Stimulated activated CD8-positive, alpha-beta memory T cell treated with anti-CD3 and anti-CD28 coated beads, Interleukin-15, amount 100 ng/mL, for 48 hours (primary cell): ENCODE results near the gene CCT6B.
"Not testable (repeated sequence)": the region's sequence is repeated elsewhere in the genome, so short reads cannot be mapped to it uniquely, and the experiment has no call there.

ENCODE experiments used
- DNase-seq, 2 donors: peaks; one replicate each; pipeline ENCODE4 v3.0.0-alpha.2; 2020; ENCODE audit warnings: low read depth in 2 of 2

Gene CCT6B

DNA sequence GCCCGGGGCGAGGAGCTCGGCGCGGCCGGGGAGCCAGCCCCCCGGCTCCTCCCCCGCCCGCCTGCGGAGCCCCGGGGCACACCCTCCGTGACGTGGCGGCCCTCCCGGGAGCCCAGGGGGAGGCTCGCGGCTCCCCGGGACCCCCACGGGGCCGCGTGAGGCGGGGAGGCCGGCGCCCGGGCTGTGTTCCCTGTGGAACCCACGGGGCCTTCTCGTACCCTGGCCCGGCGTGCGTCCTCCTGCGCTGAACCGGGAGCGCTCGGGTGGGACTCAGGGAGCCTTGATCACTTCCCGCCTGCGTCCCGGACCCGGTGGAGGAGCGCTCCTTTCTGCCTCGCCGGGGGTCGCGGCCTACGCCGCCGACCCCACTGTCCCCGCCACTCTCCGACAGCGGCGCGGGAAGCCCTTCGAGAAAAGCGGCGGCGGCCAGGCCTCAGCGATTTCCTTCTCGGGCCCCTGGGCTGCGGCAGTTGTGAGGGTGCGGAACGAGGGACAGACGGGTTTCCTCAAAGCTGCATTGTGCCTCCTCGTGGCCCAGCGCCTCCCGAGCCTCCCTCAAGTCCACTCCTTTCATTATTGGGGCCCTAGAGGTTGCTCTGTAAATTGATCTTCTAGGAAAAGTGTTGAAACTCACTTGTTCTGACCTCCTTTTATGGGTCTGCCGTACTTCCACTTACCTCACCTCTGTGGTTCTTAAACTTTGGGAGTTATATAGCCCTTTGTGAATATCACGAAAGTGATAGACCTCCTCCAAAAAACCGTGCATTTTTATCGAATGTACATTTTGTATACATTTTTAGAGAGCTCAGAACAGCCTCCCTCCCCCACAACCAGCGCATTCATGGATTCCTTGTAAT is 19.6 kb upstream of the CCT6B start:
- DNase-seq, result peak; percentile 60 to 65

DNA sequence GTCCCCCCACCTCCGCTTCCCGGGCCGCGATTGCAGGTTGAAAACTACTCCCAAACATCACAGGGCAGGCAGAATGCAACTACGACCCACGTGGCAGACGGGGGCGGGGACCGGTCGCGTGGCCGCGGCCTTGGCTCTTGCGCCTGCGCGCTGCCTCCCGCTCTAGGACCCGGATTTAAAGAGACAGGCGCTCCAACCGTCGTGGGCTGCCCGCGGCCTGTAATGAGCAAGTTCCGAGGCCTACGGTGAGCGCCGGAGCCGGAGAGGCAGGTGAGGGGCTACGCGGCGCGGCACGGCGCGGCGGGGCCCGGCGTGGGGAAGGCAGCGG is 19.1 kb upstream of the CCT6B start, which contains the start of gene LIG3:
Gene LIG3, plus strand, starts transcription at position 160 of the 328 bp plus-strand sequence. CDS start 2,494 bp downstream, outside the sequence.
- peak; percentile 92 for DNase-seq

DNA sequence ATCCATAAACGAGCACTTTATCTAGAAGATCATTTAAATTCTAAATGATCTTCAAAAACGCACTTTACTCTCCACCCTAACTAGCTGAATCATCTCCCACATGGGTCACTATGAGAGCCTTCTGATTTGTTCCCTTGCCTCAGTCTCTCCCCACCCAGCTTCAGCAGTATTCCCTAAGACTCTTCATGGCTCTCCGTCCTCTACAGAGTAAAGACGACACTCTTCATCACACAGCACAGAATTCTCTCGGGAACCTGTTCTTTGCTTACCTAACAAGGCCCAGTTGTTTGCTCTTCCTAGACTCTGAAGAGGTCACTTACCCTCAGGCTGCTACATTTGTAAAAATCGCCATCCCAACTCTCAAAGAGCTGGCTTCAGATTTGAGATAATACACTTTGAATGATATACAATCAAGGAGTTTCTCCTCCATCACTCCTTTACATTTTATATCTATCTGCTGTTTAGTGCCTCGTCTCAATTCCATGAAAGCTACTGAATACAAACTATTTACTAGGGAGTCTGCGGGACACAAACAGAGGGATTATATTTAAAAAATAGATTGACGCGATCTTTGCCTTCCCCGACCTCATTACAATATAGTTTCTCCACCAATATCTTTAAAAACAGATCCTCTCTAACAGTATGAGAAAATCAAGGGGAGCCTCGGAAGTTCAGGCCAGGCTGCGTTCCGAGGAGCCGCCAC is 18.5 kb upstream of the CCT6B start:
- DNase-seq, result no peak

DNA sequence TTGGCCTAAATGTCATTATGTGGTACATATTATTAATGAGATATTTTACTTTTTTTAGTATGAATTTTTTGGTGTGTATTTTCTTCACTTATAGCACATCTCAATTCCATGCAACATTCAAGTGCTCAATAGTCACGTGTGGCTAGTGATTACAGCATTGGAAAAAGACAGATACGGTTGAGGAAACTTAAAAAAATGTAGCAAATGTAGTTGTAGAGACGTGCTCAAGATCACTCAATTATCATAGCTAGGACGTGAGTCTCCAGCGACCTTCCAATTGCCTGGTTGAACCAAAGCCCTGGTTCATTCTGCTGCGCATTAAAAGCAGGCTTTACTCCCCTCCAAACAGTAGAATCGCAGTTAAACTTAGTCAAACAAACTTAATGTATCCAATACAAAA is 17.9 kb upstream of the CCT6B start:
- no peak for DNase-seq

DNA sequence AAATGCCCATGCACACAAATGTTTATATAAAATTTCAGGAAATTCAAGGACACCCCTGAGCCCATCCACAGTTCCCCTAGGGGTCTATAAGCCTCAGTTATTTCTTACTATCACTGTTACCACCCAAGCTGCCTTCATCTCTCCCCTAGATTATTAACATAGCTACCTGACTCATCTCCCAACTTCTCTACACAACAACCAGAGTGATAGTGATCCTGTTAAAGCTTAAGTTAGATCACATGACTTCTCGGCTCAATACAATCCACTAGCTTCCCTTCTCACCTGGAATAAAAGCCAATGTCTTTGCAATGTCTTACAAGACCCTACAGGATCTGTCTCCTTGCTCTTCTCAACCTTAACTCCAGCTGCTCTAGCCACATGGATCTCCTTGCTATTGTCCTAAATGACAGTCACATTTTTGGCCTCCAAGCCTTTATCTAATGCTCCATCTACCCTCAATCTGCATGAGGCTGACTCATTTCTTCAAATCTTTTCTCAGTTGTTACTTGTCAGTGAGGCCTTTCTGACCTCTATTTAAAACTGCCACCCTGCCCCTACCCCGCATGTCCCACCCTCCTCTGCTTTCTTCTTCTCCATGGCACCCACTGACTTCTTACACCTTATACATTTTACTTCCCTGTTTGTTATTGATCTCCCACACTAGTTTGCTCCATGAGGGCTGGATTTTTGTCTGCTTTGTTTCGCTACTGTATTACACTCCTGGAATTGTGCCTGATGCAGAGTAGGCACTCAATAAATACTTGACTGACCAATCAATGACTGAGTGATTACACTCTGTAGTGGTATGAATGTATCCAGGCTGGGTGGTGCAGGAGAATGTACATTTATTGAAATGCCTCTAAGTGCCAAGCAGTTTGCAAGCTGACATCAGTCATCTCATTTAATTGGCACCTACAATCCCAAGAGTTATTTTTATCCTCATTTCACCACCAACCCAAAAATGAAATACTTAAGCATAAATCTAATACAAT is 13.8 kb upstream of the CCT6B start:
- DNase-seq, result no peak

DNA sequence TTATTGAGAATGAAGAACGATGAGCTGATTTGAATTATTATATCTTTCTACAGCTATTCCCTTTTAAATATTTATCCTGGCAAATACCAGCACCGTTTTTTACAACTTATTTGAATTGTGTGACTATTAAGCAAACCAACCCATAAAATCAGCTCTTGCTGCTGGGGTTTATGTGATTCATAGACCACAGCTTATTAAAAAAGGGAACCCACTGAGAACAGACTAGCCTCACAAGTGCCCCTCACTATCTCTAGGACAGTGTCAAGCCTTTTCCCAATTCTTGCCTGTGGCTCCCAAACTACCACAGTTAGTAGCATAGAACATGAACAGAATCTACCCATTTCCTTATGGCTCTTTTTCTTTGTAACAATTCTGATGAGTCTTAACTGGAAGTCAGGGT is 12.9 kb upstream of the CCT6B start:
- DNase-seq, result no peak

DNA sequence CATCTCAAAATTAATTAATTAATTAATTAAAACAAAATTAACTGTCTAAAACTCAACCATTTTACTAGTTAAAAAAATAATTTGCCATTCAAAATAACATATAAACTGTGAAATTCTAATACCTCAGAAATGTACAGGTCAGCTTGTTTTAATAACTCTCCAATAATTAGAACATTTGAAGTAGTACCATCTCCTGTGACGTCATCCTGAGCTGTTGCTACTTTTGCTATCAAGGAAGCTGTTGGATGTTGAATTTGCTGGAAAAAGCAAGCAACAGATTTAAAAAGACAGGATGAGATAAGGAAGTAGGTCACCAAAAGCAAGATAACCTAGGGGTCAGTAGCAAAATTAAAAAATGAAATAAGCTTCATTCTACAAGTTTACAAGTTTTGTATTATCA is 2.8 kb downstream of the CCT6B start:
- no peak for DNase-seq

DNA sequence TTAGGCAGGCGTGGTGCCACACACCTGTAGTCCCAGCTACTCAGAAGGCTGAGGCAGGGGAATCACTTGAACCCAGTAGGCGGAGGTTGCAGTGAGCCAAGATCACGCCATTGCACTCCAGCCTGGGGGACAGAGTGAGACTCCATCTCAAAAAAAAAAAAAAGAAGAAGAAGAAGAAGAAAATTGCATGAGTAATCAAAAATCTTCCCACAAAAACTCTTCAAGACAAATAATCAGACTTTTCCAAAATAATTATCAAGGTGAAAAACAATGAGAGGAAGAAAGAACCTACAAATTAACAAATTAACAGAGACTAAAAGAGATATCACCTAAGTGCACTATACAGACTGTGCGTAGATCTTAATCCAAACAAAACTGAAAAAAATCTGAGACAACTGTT is 10.5 kb downstream of the CCT6B start:
- DNase-seq, result not testable (repeated sequence)

DNA sequence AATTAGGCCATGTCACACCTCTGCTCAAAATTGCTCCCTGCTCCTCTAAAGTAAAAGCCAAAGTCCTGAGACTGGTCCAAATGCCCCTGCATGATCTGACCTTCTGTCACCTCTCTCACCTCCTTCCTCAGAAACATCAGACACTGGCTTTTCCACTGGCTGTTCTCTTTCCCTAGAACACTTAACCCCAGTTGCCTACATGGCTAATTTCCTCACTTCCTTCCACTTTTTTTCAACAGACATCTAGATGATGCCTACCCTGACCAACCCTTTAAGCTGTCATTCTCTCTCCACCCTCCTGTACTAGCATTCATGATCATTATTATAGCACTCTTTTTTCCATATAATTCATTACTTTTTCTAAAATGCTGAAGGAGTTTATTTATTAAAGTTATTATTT is 31.0 kb downstream of the CCT6B start:
- no peak for DNase-seq

DNA sequence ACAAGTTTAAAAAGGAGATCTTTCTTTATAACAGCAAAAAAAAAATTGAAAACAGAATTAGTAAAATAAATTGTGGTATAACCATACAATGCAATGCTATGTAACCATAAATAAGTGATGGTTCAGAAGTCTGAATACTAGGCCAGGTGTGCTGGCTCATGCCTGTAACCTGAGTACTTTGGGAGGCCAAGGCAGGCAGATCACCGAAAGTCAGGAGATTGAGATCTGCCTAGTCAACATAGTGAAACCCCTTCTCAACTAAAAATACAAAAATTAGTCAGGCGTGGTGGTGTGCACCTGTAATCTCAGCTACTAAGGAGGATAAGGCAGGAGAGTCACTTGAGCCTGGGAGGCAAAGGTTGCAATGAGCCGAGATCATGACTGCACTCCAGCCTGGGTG is 34.6 kb downstream of the CCT6B start:
- no peak for DNase-seq

DNA sequence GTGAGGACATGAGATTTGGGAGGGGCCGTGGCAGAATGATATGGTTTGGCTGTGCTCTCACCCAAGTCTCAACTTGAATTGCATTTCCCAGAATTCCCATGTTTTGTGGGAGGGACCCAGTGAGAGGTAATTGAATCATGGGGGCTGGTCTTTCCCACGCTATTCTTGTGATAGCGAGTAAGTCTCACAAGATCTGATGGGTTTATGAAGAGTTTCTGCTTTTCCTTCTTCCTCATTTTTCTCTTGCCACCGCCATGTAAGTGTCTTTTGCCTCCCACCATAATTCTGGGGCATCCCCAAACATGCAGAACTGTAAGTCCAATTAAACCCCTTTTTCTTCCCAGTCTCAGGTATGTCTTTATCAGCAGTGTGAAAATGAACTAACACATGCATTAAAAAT is 40.6 kb downstream of the CCT6B start:
- DNase-seq, result no peak

DNA sequence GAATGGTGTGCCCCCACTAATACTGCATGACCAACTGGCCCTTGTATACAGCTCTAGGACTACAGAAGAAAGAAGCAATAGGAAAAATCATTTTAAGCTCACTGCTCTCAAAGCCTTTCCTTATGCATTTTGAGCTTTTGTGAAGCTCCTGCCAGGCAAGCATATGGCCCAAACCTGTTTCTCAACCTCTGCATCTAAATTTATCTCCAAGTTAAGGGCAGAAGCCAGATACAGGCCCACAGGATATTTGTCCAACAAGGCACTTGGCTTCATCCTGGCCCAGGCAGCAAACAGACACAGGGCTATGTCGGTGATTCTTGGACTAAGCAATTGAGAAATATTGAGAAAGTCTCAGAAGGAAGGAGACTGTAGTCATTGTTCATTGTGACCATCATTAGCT is 43.9 kb downstream of the CCT6B start:
- no peak for DNase-seq

DNA sequence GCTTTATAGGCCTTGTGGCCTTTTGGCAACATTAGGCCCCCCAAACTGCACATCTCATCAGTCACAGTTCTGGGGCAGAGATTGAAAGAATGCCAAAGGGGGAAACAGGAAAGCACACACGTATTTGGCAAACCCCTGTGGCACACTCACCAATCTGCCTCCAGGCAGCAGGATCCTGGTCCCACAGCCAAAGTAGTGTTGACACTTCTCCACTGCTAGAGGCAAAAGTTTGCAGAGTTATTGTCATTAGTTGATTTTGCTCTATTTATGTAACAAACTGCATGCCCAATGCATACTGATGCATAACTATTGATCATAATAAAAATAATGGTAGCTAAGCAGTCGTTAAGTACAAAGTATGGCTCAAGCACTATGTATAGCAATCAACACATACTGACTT is 45.1 kb downstream of the CCT6B start:
- DNase-seq, result no peak

DNA sequence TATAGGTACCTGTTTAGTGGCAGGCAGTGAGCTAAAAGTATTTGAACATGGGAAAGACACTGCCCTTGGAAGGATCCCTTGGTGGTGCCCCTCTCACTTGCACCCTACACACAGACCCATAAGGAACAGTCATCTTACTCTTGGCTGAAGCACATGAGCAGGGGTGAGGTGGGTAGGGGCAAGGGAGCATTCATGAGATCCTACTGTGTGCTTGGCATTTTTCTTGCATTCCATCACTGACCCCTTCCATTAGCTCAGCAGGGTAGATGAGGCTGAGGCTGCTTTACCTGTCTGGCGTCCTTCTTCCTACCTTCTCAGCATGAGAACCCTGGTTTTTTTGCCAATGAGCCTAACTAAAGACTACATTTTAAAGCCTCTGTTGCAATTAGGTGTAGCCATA is 48.3 kb downstream of the CCT6B start:
- DNase-seq, result no peak

DNA sequence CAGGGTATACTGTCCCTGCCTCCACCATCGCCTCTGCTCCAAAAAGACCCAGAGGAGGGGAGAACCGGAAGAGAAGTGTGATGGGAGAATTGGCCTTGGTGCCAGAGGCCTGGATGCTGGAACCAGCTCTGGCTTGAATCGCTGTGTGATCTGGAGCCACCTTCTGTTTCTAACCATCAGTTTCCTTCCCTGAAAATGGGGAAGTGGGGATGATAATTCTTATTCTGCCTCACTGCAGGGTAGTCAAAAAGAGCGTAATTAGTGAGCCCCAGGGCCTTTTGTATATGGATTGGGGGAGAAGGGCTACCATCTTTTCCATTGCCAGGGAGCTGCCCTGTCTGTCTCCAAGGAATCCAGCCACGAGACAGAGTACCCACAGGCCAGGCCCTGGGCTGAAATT is 52.2 kb downstream of the CCT6B start:
- no peak for DNase-seq

DNA sequence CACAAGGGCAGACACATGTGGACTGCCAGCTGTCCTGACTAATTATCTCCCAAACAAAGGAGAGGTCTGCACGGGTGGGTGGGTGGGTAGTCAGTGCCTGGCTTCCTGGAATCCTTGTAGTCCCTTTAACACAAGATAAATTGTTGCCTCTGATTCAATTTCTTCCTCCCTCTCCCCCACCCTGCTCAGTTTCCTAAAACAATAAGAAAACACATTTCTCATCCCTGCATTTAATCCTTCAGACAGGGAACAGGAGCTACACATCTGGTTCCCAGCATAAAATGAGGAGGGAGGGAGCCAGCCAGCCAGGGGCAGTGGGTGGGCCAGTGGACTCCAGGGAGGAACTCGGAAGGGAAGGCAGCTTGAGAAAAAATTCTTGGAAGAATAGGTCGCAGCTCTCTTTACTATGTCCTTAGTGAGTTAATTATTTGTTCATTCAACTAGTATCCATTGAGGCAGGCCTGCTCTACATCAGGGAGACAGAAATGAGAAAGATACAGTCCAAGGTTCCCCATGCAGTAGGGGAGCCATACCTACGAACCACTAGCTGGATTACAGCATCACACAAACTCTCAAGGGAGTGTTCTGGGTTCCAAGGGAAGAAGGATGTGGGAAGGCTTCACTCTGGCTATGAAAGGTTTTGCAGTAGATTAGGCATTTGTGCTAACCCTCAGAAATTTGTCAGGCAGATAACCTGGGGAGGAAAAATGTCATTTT is 58.3 kb downstream of the CCT6B start:
- DNase-seq, result no peak

DNA sequence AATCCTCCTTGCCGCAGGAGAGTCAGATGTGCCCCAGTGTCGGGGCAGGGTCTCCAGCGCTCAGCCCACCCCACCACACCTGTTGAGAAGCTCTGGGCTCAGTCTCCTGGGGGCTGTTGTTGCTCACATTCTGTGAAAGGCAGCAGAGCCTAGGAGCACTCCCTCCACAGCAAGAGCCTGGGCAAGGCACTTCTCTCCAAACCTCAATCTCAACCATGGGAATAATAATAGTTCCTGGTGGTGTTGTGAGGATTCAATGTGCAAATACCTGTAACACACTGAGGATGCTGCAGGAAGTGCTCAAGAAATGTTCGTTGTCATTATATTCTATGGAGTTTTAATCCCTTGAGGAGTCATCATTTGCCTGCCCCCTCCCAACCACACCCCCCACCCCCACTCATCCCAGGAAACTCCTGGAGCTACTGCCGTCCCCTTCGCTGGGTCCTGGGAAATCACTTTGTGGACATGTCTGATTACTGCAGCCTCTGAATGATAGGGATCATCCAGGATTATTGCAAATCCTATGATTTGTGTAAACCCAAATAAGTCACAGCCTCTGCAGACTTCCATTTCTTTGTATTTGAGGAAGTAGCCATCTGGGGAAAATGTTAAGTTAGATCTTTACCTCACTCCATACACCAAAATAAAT is 61.5 kb downstream of the CCT6B start:
- DNase-seq, result no peak

DNA sequence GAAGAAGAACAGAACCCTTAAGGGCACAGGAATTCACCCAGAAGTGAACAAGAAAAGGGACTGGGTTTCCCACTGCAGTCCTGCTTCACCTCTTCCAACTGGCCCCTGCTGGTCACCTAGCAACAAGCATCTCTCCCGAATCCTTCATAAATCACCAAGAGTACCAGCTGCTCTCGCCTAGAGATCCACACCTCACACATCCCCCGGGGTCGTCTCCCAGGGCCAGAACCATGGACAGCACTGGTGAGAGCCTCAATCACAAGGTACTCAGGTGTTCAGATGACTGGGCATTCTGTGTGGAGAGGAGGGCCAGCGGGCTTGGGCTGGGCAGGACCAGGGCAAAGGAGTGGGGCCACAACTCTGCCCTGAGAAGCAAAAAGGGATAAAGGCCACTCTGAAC is 65.9 kb downstream of the CCT6B start:
- no peak for DNase-seq

DNA sequence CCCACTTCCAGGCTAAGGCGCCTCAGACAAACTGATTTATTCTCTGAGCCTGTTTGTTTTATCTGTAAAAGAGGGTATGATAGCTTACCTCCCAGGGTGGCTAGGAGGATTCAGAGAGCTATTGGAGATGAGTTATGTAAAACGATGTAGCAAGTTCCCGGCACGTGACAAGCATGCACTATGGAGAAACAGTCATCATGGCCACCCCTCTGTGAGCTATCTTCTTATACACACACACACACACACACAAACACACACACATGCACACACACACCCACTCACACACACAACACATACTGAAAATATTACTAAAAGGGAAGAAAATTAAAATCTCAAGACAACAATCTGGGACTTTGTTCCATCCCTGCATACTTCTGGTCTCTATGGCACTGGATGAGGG is 66.3 kb downstream of the CCT6B start:
- no peak for DNase-seq

DNA sequence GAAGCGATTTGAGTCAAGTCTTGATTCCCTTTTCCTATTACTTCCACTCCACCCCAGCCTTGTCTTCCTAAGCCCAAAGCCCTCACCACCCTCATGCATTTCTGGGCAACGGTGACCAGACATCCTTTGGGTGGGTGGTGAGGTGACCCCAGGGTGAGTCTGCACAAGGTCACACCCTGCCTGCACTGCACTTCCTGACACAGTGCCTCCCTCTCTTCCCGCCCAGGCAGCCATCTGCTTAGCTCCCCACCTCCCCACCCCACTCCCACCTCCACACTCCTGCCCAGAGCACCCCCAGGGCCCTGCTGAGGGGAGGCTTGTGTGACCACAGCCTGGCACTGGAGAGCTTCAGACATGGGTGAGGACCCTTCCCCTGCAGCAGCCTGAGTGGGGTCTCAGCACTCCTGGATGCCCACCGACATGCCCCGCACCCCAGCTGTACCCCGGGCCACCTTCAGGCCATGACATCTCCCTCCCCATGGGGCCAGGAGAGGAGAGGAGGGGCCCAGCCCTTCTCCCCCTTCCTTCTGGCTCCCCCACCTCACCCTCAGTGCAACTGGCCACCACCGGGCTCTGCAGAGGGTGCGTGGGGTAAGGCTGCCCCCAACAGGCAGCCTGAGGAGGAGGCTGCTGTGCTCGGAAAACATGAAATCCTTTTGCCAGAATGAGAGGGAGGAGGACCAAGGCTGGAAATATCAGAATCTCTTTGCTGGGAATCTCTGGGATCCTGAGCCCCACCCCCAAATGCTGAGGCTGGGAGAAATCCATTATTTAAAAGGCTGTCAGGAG is 68.6 kb downstream of the CCT6B start:
- peak in 1 of 2 donors; percentile 7 for DNase-seq
